Uterus (tissue), 4 donors: ENCODE data around the gene CIC. TPM values are rescaled to one million over a fixed set of nuclear protein-coding genes. Genes with fewer than 3 reads are reported as not detected.
"Not testable (repeated sequence)": the region's sequence is repeated elsewhere in the genome, so short reads cannot be mapped to it uniquely, and the experiment has no call there.

ENCODE experiments used
- DNase-seq, 2 donors: peaks; one replicate each; pipeline ENCODE4 v3.0.0-alpha.2; 2019 to 2020
- H3K27ac ChIP-seq, 2 donors: fragments of 200-600 bp; sonication (generic); 1 replicate in 1 of 2; 2 replicates in 1 of 2; pipeline ENCODE4 v1.5.1; 2016 to 2018
- H3K27me3 ChIP-seq, 2 donors: fragments of 200-600 bp; sonication (generic); one replicate each; pipeline ENCODE4 v1.5.1; 2018 to 2019; ENCODE audit warnings: control low read depth in 1 of 2
- H3K36me3 ChIP-seq, 2 donors: fragments of 200-600 bp; sonication (generic); one replicate each; pipeline ENCODE4 v1.5.1; 2019; ENCODE audit warnings: control low read depth in 1 of 2
- H3K4me1 ChIP-seq, 2 donors: fragments of 200-600 bp; sonication (generic); one replicate each; pipeline ENCODE4 v1.5.1; 2018 to 2019; ENCODE audit warnings: control low read depth in 1 of 2
- H3K4me3 ChIP-seq, 2 donors: fragments of 200-600 bp; sonication (generic); 1 replicate in 1 of 2; 2 replicates in 1 of 2; pipeline ENCODE4 v1.5.1; 2018 to 2019; ENCODE audit warnings: mild to moderate bottlenecking in 1 of 2
- H3K9me3 ChIP-seq, 2 donors: fragments of 200-600 bp; sonication (generic); one replicate each; pipeline ENCODE4 v1.5.1; 2019; ENCODE audit warnings: control low read depth in 1 of 2
- POLR2A ChIP-seq, 2 donors: fragments of 450-650 bp; IDR thresholded peaks; one replicate each; pipeline ENCODE4 v1.6.1; 2016; ENCODE audit warnings: antibody characterized with exemption in 2 of 2, mild to moderate bottlenecking in 1 of 2, moderate library complexity in 1 of 2
- intact Hi-C: fragments of 100-400 bp; cut with DNase I; formaldehyde crosslinking; loops from one replicate; pipeline ENCODE4 v1.15.1; 2023; ENCODE audit warnings: low total_unique reads
- total RNA-seq, 4 donors: library from RNA; depleted of rRNA in 3 of 4; stranded (reverse); fragments of >200 nt in 3 of 4; gene quantifications; one replicate each; pipeline versions ENCODE4 v1.1.0 to v1.2.4, GENCODE V29; 2014 to 2023
- TF ChIP-seq, protein P1 (sequence below), 4 experiments: fragments of 200-600 bp in 2 of 4; fragments of 450-650 bp in 2 of 4; sonication (generic) in 2 of 4; IDR thresholded peaks; one replicate each; pipeline ENCODE4 v1.5.1; 2016 to 2019; ENCODE audit warnings: antibody characterized with exemption in 4 of 4, mild to moderate bottlenecking in 2 of 4, moderate library complexity in 1 of 4
- donor health status: DM: yes; HTN: yes; CAD: no.

CIC gene
- total RNA-seq, 4 donors from 2014 or later, result 28.7 to 155 (median 47.4) TPM

DNA sequence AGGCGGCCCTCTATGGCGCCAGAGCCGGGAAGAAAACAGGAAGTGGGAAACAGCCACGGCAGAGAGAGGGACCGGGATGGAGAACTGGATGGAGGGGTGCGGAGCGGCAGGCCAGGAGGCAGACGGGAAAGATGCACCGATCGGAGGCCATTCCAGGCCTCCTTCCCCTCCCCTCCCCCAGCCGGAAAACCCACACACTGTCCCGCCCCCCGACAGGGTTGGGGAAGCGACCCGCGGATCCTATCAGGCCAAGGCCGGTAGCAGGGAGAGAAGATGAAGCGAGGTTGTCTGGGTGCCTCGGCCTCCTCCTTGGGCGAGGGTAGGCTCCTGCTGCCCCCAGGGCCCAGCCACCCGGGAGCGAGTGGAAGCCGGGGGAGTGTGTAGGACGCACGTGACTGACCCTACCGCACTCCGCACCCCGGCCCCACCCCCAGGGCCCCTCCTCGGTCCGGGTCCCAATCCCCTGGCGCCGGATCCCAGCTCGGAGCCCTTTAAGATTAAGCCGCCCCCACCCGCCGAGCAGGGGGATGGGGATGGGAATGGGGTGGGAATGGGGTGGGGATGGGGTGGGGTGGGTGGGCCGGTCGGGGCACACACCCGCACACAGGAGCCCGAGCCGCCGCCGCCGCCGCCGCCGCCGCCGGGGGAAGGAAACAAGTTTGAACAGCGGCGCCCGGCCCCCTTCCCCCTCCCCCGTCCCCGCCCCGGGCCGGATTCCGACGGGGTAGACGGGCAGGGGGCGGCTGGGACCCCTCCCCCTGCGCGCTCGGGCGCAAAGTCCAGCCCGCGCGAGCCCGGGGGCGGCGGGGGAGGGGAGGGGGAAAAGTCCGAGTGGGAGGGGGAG, 15.6 kb upstream of the CIC start:
- H3K4me3 ChIP-seq, result peak overlapping the region; percentile 85 to 88
- H3K27ac ChIP-seq, result peak overlapping the region; percentile 99 to 100
- TF ChIP-seq, protein P1, sequence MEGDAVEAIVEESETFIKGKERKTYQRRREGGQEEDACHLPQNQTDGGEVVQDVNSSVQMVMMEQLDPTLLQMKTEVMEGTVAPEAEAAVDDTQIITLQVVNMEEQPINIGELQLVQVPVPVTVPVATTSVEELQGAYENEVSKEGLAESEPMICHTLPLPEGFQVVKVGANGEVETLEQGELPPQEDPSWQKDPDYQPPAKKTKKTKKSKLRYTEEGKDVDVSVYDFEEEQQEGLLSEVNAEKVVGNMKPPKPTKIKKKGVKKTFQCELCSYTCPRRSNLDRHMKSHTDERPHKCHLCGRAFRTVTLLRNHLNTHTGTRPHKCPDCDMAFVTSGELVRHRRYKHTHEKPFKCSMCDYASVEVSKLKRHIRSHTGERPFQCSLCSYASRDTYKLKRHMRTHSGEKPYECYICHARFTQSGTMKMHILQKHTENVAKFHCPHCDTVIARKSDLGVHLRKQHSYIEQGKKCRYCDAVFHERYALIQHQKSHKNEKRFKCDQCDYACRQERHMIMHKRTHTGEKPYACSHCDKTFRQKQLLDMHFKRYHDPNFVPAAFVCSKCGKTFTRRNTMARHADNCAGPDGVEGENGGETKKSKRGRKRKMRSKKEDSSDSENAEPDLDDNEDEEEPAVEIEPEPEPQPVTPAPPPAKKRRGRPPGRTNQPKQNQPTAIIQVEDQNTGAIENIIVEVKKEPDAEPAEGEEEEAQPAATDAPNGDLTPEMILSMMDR (IDR thresholded peaks at IDR 0.05), result no peak
- peak in 1 of 2 donors; percentile 34 for TF ChIP-seq POLR2A (IDR thresholded peaks at IDR 0.05)
- H3K36me3 ChIP-seq, result no peaks in the 10 kb centered on the region
- H3K9me3 ChIP-seq, result no peaks in the 10 kb centered on the region
- DNase-seq, result peak; percentile 71 to 74
- H3K27me3 ChIP-seq, result no peaks in the 10 kb centered on the region
- peaks cover 7 to 18% of the 10 kb centered on the region in 2 donors for H3K4me1 ChIP-seq
- intact Hi-C loops, result no loop called here

DNA sequence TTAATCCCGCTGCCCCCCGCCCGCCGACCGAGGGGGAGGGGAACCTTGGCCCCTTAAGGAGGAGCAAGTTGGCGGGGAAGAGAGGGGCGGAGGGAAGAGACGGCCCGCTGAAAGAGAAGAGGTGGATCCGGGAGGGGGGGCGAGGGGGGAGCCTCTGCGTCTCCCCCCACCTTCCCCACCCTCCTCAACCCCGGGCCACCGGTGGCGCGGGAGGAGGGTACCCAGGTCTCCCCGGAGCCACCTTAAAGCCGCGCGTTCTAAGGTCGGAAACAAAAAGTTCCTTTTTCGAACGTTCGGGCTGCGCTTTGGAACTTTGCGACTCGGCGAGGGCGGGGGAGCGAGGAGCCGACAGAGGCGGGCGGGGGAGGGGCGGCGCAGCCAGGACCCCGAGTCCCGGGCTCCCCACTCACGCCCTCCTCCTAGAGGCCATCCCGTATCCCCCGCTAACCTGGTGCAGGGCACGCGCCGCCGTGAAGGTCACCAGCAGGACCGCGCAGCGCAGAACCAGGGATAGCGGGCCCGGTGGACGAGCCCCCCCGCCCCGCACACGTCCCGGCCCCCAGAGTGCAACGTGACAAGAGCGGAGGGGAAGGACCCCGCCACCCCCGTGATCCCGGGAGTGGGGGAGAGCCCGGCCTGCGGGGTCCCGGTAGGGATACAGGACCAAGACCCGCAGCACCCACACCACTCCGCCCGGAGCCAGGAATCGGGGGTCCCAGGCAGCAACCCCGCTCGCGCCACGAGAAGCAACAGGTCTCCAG, 14.8 kb upstream of the CIC start:
- Histone ChIP-seq H3K4me3 (peak overlapping the region; percentile 85 to 88), H3K36me3 (no peaks in the 10 kb centered on the region), H3K27ac (peak overlapping the region; percentile 99 to 100), H3K4me1 (peaks cover 7 to 18% of the 10 kb centered on the region in 2 donors), H3K27me3 (no peaks in the 10 kb centered on the region), H3K9me3 (no peaks in the 10 kb centered on the region)
- intact Hi-C loops, result no loop called here
- peak; percentile 76 to 83 for DNase-seq
- TF ChIP-seq POLR2A (IDR thresholded peaks at IDR 0.05), result peak in 1 of 2 donors; percentile 8
- TF ChIP-seq, protein P1 (IDR thresholded peaks at IDR 0.05), result peak in 1 of 4 experiments; percentile 18

DNA sequence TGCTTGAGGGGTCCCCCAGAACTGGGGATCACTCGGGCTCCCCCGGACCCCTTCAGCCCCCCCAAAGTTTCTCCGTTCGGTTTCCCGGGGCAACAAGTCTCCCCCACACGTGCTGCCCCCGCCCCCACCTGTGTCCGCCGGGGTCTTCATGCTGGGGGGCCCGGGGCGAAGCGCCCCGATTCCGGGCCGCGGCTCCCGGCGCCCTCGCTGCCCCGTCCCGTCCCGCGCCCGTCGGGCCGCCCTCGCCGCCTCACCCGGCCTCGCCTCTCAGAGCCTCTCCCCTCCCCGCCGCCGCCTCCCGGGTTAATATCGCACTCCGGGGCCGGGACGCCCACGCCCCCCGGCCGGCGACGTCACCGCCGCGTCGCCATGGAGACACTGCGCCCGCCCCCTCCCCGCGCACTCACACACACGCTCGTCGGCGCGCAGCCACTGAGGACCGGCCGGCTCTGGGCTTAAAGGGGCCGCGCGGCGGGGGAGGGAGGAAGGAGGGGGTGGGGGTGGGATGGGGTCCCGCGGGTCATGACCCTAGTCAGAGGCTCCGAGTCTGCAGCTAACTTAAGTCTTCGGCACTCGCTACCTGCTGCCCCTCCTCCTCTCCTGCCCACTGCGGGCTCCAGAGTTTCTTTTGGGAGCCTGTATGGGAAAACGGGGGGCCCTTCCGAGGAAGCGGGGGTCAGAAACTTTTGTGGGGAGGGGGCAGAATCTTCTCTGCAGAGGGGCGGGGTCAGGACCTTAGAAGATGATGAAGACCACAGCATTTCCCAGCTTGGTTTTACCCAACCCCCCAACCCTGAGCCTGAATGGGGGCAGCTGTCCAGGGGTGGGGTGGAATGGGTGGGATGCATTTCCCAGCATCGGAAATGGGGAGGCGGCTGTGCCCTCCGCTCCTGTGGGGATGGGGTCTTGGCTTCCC, 13.9 kb upstream of the CIC start, which contains the start of gene ERF:
ERF (minus strand) TSS at position 279 of the 916 bp plus-strand sequence; CDS start at position 150, 129 bp downstream.
- H3K27me3 ChIP-seq, result no peaks in the 10 kb centered on the region
- H3K4me1 ChIP-seq, result peaks cover 7 to 17% of the 10 kb centered on the region in 2 donors
- H3K27ac ChIP-seq, result peak within 1 kb of the TSS; percentile 99 to 100
- H3K9me3 ChIP-seq, result no peaks in the 10 kb centered on the region
- peak; percentile 93 to 95 for DNase-seq
- intact Hi-C loops, result no loop called here
- TF ChIP-seq POLR2A (IDR thresholded peaks at IDR 0.05), result peak; percentile 98 to 100
- TF ChIP-seq, protein P1 (IDR thresholded peaks at IDR 0.05), result peak in 2 of 4 experiments; percentile 17 to 37
- peak within 1 kb of the TSS; percentile 85 to 88 for H3K4me3 ChIP-seq
- no peaks in the 10 kb centered on the region for H3K36me3 ChIP-seq

DNA sequence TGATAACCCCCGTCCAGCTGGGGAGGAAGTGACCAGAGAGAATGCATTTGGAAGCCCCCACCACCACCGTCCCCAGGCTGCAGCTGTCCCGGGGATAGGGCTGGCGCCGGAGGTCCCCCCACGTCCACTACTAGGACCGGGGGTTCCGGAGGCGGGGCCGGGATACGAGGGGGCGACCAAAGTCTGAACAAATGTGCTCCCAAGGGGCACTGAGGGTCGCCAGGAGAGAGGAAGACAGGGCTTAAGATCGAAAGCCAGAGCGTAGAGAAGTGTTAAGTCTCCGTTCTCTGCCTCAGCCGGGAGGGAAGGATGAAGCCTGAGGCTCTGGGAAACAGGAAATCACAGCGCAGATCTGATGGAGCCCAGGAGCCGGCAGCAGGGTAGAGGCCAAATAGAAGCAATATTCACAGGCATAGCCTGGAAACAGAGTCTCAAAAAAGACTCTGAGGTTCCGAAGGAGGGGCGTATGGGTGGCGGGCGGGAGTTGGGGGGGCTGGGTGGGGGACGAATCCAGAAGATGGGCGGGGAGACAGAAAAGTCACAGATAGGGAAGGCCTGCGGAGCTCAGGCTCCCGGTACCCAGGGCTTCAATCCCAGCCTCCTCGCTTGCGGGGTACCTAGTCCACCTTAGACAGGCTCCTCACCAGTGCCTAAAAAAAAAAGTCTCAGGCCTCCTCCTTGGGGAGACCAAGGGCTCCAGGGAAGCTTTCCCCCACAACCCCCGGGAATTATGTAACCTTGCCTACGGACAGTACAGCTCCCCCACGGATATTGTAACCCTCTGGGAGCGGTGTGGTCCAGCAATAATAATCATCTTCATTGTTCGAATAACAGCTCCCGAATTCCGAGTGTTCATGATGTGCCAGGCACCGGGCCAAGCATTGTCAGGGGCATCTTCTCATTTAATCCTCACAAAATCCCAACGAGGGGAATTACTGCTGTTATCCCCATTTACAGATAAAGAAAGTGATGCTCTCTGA, 13.0 kb upstream of the CIC start:
- intact Hi-C loops, result no loop called here
- DNase-seq, result peak; percentile 62 to 66
- no peaks in the 10 kb centered on the region for H3K9me3 ChIP-seq
- peak overlapping the region; percentile 85 to 88 for H3K4me3 ChIP-seq
- H3K27ac ChIP-seq, result peak overlapping the region; percentile 99 to 100
- no peaks in the 10 kb centered on the region for H3K36me3 ChIP-seq
- peaks cover 7 to 10% of the 10 kb centered on the region in 2 donors for H3K4me1 ChIP-seq
- no peaks in the 10 kb centered on the region for H3K27me3 ChIP-seq
- TF ChIP-seq, protein P1 (IDR thresholded peaks at IDR 0.05), result no peak
- peak in 1 of 2 donors; percentile 22 for TF ChIP-seq POLR2A (IDR thresholded peaks at IDR 0.05)

DNA sequence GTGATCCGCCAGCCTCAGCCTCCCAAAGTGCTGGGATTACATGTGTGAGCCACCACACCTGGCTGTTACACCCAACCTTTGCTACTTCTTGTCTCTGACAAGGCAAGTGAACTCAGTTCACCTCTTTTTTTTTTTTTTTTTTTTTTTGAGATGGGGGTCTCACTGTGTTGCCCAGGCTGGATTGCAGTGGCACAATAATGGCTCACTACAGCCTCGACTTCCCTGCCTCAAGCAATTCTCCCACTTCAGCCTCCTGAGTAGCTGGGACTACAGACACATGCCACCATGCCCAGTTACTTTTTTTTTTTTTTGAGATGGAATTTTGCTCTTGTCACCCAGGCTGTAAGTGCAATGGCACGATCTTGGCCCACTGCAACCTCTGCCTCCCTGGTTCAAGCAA, 11.2 kb upstream of the CIC start:
- intact Hi-C loops, DNase-seq, H3K27me3 ChIP-seq, H3K9me3 ChIP-seq, H3K36me3 ChIP-seq, H3K27ac ChIP-seq, H3K4me3 ChIP-seq, H3K4me1 ChIP-seq: not testable (repeated sequence)
